Activated CD4-positive, alpha-beta T cell treated with anti-CD3 and anti-CD28 coated beads for 24 hours (primary cell): Measurements from ENCODE around the gene LCE2A.
"Not testable (repeated sequence)": the region's sequence is repeated elsewhere in the genome, so short reads cannot be mapped to it uniquely, and the experiment has no call there.

Source experiments
- DNase-seq, 2 donors: peaks; one replicate each; pipeline ENCODE4 v3.0.0-alpha.2; 2020; ENCODE audit warnings: low read depth in 2 of 2

Gene LCE2A

GRCh38 chr1:152697701-152698600 is at the start of gene LCE2A:
TSS of gene LCE2A (plus strand) at chr1:152698345. CDS start at chr1:152698902, 557 bp downstream.
- DNase-seq: no peak

GRCh38 chr1:152654110-152654509 is 44.0 kb upstream of the LCE2A start:
- DNase-seq: peak; percentile 28 to 40

GRCh38 chr1:152656459-152656858 is 41.7 kb upstream of the LCE2A start:
- no peak for DNase-seq

- DNase-seq: no peak
Observed at GRCh38 chr1:152657677-152658076, 40.5 kb upstream of the LCE2A start.

- DNase-seq: no peak
Observed at GRCh38 chr1:152658649-152659048, 39.5 kb upstream of the LCE2A start.

GRCh38 chr1:152663098-152663497 is 35.0 kb upstream of the LCE2A start, which contains the start of gene LCE2D:
TSS of gene LCE2D (plus strand) at chr1:152663380. CDS start at chr1:152664106, 726 bp downstream.
- DNase-seq: no peak

GRCh38 chr1:152666171-152666570 is 32.0 kb upstream of the LCE2A start:
- not testable (repeated sequence) for DNase-seq

GRCh38 chr1:152667648-152668047 is 30.5 kb upstream of the LCE2A start:
- DNase-seq: no peak

- no peak for DNase-seq
Observed at GRCh38 chr1:152673016-152673415, 25.1 kb upstream of the LCE2A start.

GRCh38 chr1:152674983-152675382 is 23.2 kb upstream of the LCE2A start, which contains the start of gene LCE2C:
TSS of gene LCE2C (plus strand) at chr1:152675279. CDS start at chr1:152676016, 737 bp downstream.
- not testable (repeated sequence) for DNase-seq

- DNase-seq: no peak
Observed at GRCh38 chr1:152679459-152679858, 18.7 kb upstream of the LCE2A start.

GRCh38 chr1:152681616-152682015 is 16.5 kb upstream of the LCE2A start:
- DNase-seq: no peak

- DNase-seq: no peak
Observed at GRCh38 chr1:152683846-152684245, 14.3 kb upstream of the LCE2A start.

- not testable (repeated sequence) for DNase-seq
Observed at GRCh38 chr1:152685823-152686222, 12.3 kb upstream of the LCE2A start, which contains the start of gene LCE2B. TSS of gene LCE2B (plus strand) at chr1:152686123. CDS start at chr1:152686844, 721 bp downstream.

GRCh38 chr1:152699746-152700145 is 1.6 kb downstream of the LCE2A start:
- no peak for DNase-seq

GRCh38 chr1:152707860-152708259 is 9.7 kb downstream of the LCE2A start, which contains the start of gene LCE4A:
TSS of gene LCE4A (plus strand) at chr1:152708160. CDS start at chr1:152709076, 916 bp downstream.
- no peak for DNase-seq

GRCh38 chr1:152718238-152718637 is 20.1 kb downstream of the LCE2A start:
- no peak for DNase-seq

GRCh38 chr1:152725261-152725660 is 27.1 kb downstream of the LCE2A start:
- DNase-seq: no peak

GRCh38 chr1:152728986-152729385 is 30.8 kb downstream of the LCE2A start:
- no peak for DNase-seq

GRCh38 chr1:152735648-152736047 is 37.5 kb downstream of the LCE2A start:
- no peak for DNase-seq

- no peak for DNase-seq
Observed at GRCh38 chr1:152737997-152738396, 39.9 kb downstream of the LCE2A start.

GRCh38 chr1:152739841-152740240 is 41.7 kb downstream of the LCE2A start:
- no peak for DNase-seq

- no peak for DNase-seq
Observed at GRCh38 chr1:152741656-152742055, 43.5 kb downstream of the LCE2A start.
